H9 (cell line): ENCODE results near the gene CRB3. TPM values are rescaled to one million over a fixed set of nuclear protein-coding genes. Genes with fewer than 3 reads are reported as not detected.

Experiments used
- DNase-seq: peaks from one replicate; pipeline ENCODE4 v3.0.0-alpha.2; 2017
- H2AFZ ChIP-seq: one replicate; pipeline ENCODE4 v1.6.1; 2013; ENCODE audit warnings: mild to moderate bottlenecking, low read length, control low read depth, moderate library complexity
- H2AK5ac ChIP-seq: 2 replicates; pipeline ENCODE4 v1.6.1; 2013; ENCODE audit warnings: low read length, control low read depth, mixed read lengths; ENCODE audit not compliant: insufficient read length
- H2BK120ac ChIP-seq: one replicate; pipeline ENCODE4 v1.6.1; 2013; ENCODE audit warnings: low read depth, mild to moderate bottlenecking, low read length, control low read depth, inconsistent platforms; ENCODE audit not compliant: poor library complexity, severe bottlenecking
- H2BK12ac ChIP-seq: 2 replicates; pipeline ENCODE4 v1.6.1; 2013; ENCODE audit warnings: low read length, control low read depth, mixed read lengths, low read depth; ENCODE audit not compliant: insufficient read length
- H2BK15ac ChIP-seq: 2 replicates; pipeline ENCODE4 v1.6.1; 2013; ENCODE audit warnings: low read depth, low read length, control low read depth
- H2BK20ac ChIP-seq: one replicate; pipeline ENCODE4 v1.6.1; 2013; ENCODE audit warnings: low read depth, mild to moderate bottlenecking, low read length, control low read depth, inconsistent platforms; ENCODE audit not compliant: poor library complexity, severe bottlenecking
- H2BK5ac ChIP-seq: 2 replicates; pipeline ENCODE4 v1.6.1; 2013; ENCODE audit warnings: low read length, control low read depth, mixed read lengths; ENCODE audit not compliant: insufficient read length
- H3K14ac ChIP-seq: 2 replicates; pipeline ENCODE4 v1.6.1; 2013; ENCODE audit warnings: low read length, control low read depth; ENCODE audit not compliant: insufficient read depth
- H3K18ac ChIP-seq: 2 replicates; pipeline ENCODE4 v1.6.1; 2013; ENCODE audit warnings: low read depth, mild to moderate bottlenecking, mixed read lengths, low read length, control low read depth; ENCODE audit not compliant: insufficient read length
- H3K23ac ChIP-seq: 2 replicates; pipeline ENCODE4 v1.6.1; 2013; ENCODE audit warnings: low read length, control low read depth, mixed read lengths, low read depth; ENCODE audit not compliant: insufficient read length
- H3K23me2 ChIP-seq: 2 replicates; pipeline ENCODE4 v1.6.1; 2013; ENCODE audit warnings: low read depth, mild to moderate bottlenecking, mixed read lengths, low read length, control low read depth; ENCODE audit not compliant: insufficient read length, poor library complexity, severe bottlenecking
- H3K27ac ChIP-seq: 2 replicates; pipeline ENCODE4 v1.5.1; 2013; ENCODE audit warnings: low read length, control low read depth, mixed read lengths, low read depth; ENCODE audit not compliant: insufficient read length
- H3K27me3 ChIP-seq: 2 replicates; pipeline ENCODE4 v1.6.1; 2013; ENCODE audit warnings: low read length, control low read depth, inconsistent platforms; ENCODE audit not compliant: insufficient read depth
- H3K4ac ChIP-seq: 2 replicates; pipeline ENCODE4 v1.6.1; 2013; ENCODE audit warnings: low read depth, mild to moderate bottlenecking, control low read depth, inconsistent platforms, low read length, moderate library complexity
- H3K4me1 ChIP-seq: 2 replicates; pipeline ENCODE4 v1.6.1; 2013; ENCODE audit warnings: low read length, control low read depth, inconsistent platforms; ENCODE audit not compliant: insufficient read depth
- H3K4me2 ChIP-seq: 2 replicates; pipeline ENCODE4 v1.6.1; 2013; ENCODE audit warnings: low read length, control low read depth, mixed read lengths; ENCODE audit not compliant: insufficient read length, insufficient read depth
- H3K56ac ChIP-seq: 2 replicates; pipeline ENCODE4 v1.6.1; 2013; ENCODE audit warnings: low read depth, mild to moderate bottlenecking, mixed read lengths, low read length, control low read depth; ENCODE audit not compliant: insufficient read length
- H3K79me1 ChIP-seq: 2 replicates; pipeline ENCODE4 v1.6.1; 2013; ENCODE audit warnings: low read depth, mild to moderate bottlenecking, moderate library complexity, low read length, control low read depth, inconsistent platforms; ENCODE audit not compliant: insufficient read depth, poor library complexity, severe bottlenecking
- H3K79me2 ChIP-seq: 2 replicates; pipeline ENCODE4 v1.6.1; 2013; ENCODE audit warnings: low read length, control low read depth, inconsistent platforms; ENCODE audit not compliant: insufficient read depth
- H3K9ac ChIP-seq: 2 replicates; pipeline ENCODE4 v1.6.1; 2013; ENCODE audit warnings: low read length, control low read depth, mixed read lengths; ENCODE audit not compliant: insufficient read length; ENCODE audit errors: extremely low read depth
- H3K9me3 ChIP-seq: one replicate; pipeline ENCODE4 v1.6.1; 2013; ENCODE audit warnings: low read depth, low read length, inconsistent platforms; ENCODE audit not compliant: control insufficient read depth
- H3T11ph ChIP-seq: one replicate; pipeline ENCODE4 v1.6.1; 2013; ENCODE audit warnings: mild to moderate bottlenecking, low read length, control low read depth, inconsistent platforms
- H4K20me1 ChIP-seq: one replicate; pipeline ENCODE4 v1.6.1; 2013; ENCODE audit not compliant: control insufficient read depth, insufficient read length, insufficient read depth
- H4K5ac ChIP-seq: 2 replicates; pipeline ENCODE4 v1.6.1; 2013; ENCODE audit warnings: low read depth, mild to moderate bottlenecking, mixed read lengths, low read length, control low read depth; ENCODE audit not compliant: insufficient read length
- H4K8ac ChIP-seq: replicated peaks from 2 replicates; pipeline ENCODE4 v1.6.1; 2013; ENCODE audit warnings: low read length, control low read depth, mixed read lengths, low read depth; ENCODE audit not compliant: insufficient read length
- H4K91ac ChIP-seq: 2 replicates; pipeline ENCODE4 v1.6.1; 2013; ENCODE audit warnings: low read depth, mild to moderate bottlenecking, moderate library complexity, mixed read lengths, low read length, control low read depth; ENCODE audit not compliant: insufficient read length
- H3K27ac Mint-ChIP-seq, 3 experiments: 2 replicates in 2 of 3; 3 replicates in 1 of 3; pipeline ENCODE4 v1.8.0; 2020 to 2021; ENCODE audit warnings: mixed read lengths in 3 of 3, mild to moderate bottlenecking in 1 of 3, moderate library complexity in 1 of 3
- H3K27me3 Mint-ChIP-seq: 2 replicates; pipeline ENCODE4 v1.8.0; 2021; ENCODE audit warnings: low read depth, mild to moderate bottlenecking, moderate library complexity, mixed read lengths
- H3K36me3 Mint-ChIP-seq, 3 experiments: 2 replicates in 2 of 3; 3 replicates in 1 of 3; pipeline ENCODE4 v1.8.0; 2020 to 2021; ENCODE audit warnings: low read depth in 3 of 3, mixed read lengths in 3 of 3; ENCODE audit not compliant: insufficient read depth in 1 of 3
- H3K4me1 Mint-ChIP-seq, 2 experiments: 2 replicates each; pipeline ENCODE4 v1.8.0; 2020; ENCODE audit warnings: mixed read lengths in 2 of 2
- H3K4me3 Mint-ChIP-seq, 2 experiments: 2 replicates in 1 of 2; 3 replicates in 1 of 2; pipeline ENCODE4 v1.8.0; 2020 to 2021; ENCODE audit warnings: mild to moderate bottlenecking in 2 of 2, mixed read lengths in 2 of 2, moderate library complexity in 1 of 2
- H3K9me3 Mint-ChIP-seq, 2 experiments: 2 replicates in 1 of 2; 3 replicates in 1 of 2; pipeline ENCODE4 v1.8.0; 2020; ENCODE audit warnings: mild to moderate bottlenecking in 2 of 2, mixed read lengths in 2 of 2, moderate library complexity in 1 of 2
- CTCF ChIP-seq: fragments of 200-600 bp; sonication (generic); conservative IDR thresholded peaks from 3 replicates; pipeline ENCODE4 v1.8.0; 2021; ENCODE audit warnings: antibody characterized with exemption, mild to moderate bottlenecking
- WGBS: extraction: QIAGEN DNeasy Blood & Tissue Kit; methylation state at CpG from one replicate; pipeline ENCODE4 v1.1.7; 2013; ENCODE audit warnings: missing lambda C conversion rate, low lambda C conversion rate, mixed read lengths; ENCODE audit not compliant: insufficient read length; ENCODE audit errors: extremely low coverage; 5-methylcytosine and 5-hydroxymethylcytosine counted together
- total RNA-seq: library from RNA; stranded (reverse); gene quantifications from 2 replicates; pipeline ENCODE4 v1.2.1, GENCODE V29; 2021

The CRB3 gene
- total RNA-seq, 1 experiment from 2014 or later: 32.1 TPM

- Histone ChIP-seq H3K23ac (no peak overlapping the region), H4K91ac (no peak overlapping the region), H3K79me1 (no peaks in the 10 kb centered on the region), H2AK5ac (no peak overlapping the region), H2BK120ac (no peak overlapping the region), H3K27ac (no peak overlapping the region), H3K27me3 (no peaks in the 10 kb centered on the region; the same call in 1 of the 2 replicates), H2BK5ac (no peak overlapping the region), H4K5ac (no peak overlapping the region), H2BK15ac (no peak overlapping the region), H4K8ac (no peak overlapping the region), H3K18ac (no peak overlapping the region), H3K9ac (no peak overlapping the region), H2BK20ac (no peak overlapping the region), H3K9me3 (no peaks in the 10 kb centered on the region), H3K79me2 (no peaks in the 10 kb centered on the region), H3K14ac (no peak overlapping the region), H3K4ac (no peak overlapping the region), H2AFZ (peak overlapping the region; percentile 82), H3T11ph (no peak overlapping the region), H2BK12ac (no peak overlapping the region), H3K4me1 (no peaks in the 10 kb centered on the region), H4K20me1 (no peaks in the 10 kb centered on the region), H3K4me2 (peak overlapping the region; percentile 46), H3K23me2 (peaks cover 13% of the 10 kb centered on the region), H3K56ac (no peak overlapping the region)
- Mint-ChIP-seq H3K27ac (peak overlapping the region; percentile 95 to 98 (median 95); a peak in 6 of 7 replicates), H3K27me3 (peaks cover 17% of the 10 kb centered on the region), H3K4me3 (peak overlapping the region; percentile 69 to 88), H3K9me3 (no peaks in the 10 kb centered on the region), H3K4me1 (peaks cover 6 to 9% of the 10 kb centered on the region in 2 experiments), H3K36me3 (no peaks in the 10 kb centered on the region)
- peak; percentile 99 for DNase-seq
- no CpG with 5 or more reads among the region's 33 CpGs for WGBS
- no peak for TF ChIP-seq CTCF
Measured at GRCh38 chr19:6476155-6476895, 12.3 kb downstream of the CRB3 start.
